WTC11 (cell line): Measurements from ENCODE around the gene ADH5. TPM values are rescaled to one million over a fixed set of nuclear protein-coding genes. Genes with fewer than 3 reads are reported as not detected.

Source experiments
- ATAC-seq: fragments of 200-7000 bp; cut with Tn5 transposase; 2 replicates; pipeline ENCODE4 v1.10.0; 2021; ENCODE audit warnings: mild to moderate bottlenecking, moderate library complexity
- CTCF ChIA-PET: fragments of 300-600 bp; sonication (Branson Sonifier 250); formaldehyde crosslinking; loops from one replicate; lab custom pipeline; 2021; ENCODE audit warnings: antibody characterized with exemption; lab: Charles Lee
- POLR2A ChIA-PET: fragments of 350-600 bp; sonication (Branson Sonifier 250); formaldehyde crosslinking; loops from one replicate; lab custom pipeline; 2021; ENCODE audit warnings: antibody characterized with exemption; lab: Charles Lee
- DNase-seq: peaks from one replicate; pipeline ENCODE4 v3.0.0; 2021; ENCODE audit warnings: low spot score
- H3K27ac Mint-ChIP-seq: 2 replicates; pipeline ENCODE4 v1.8.0; 2021; ENCODE audit warnings: mixed read lengths
- H3K27me3 Mint-ChIP-seq: 2 replicates; pipeline ENCODE4 v1.8.0; 2021; ENCODE audit warnings: low read depth, mild to moderate bottlenecking, moderate library complexity, mixed read lengths
- H3K36me3 Mint-ChIP-seq: 2 replicates; pipeline ENCODE4 v1.8.0; 2021; ENCODE audit warnings: mixed read lengths
- H3K4me1 Mint-ChIP-seq: 2 replicates; pipeline ENCODE4 v1.8.0; 2022; ENCODE audit warnings: mixed read lengths
- H3K4me3 Mint-ChIP-seq: 2 replicates; pipeline ENCODE4 v1.8.0; 2021; ENCODE audit warnings: mild to moderate bottlenecking, moderate library complexity, mixed read lengths
- H3K9me3 Mint-ChIP-seq: 2 replicates; pipeline ENCODE4 v1.8.0; 2021; ENCODE audit warnings: mixed read lengths
- AR ChIP-seq: fragments of 250-450 bp; sonication (Bioruptor Pico); IDR thresholded peaks from 2 replicates; pipeline ENCODE4 v1.9.0; 2021; ENCODE audit warnings: mild to moderate bottlenecking
- E2F1 ChIP-seq: sonication (generic); formaldehyde crosslinking; IDR thresholded peaks from 2 replicates; pipeline ENCODE4 v1.8.0; 2022; ENCODE audit warnings: mild to moderate bottlenecking, missing genetic modification reagents
- IRF2 ChIP-seq: sonication (generic); formaldehyde crosslinking; IDR thresholded peaks from 2 replicates; pipeline ENCODE4 v1.8.0; 2022; ENCODE audit warnings: low read depth, missing genetic modification reagents, borderline replicate concordance
- PRDM15 ChIP-seq: sonication (generic); formaldehyde crosslinking; IDR thresholded peaks from 2 replicates; pipeline ENCODE4 v1.8.0; 2022; ENCODE audit warnings: missing genetic modification reagents
- SMAD3 ChIP-seq: sonication (generic); formaldehyde crosslinking; IDR thresholded peaks from 2 replicates; pipeline ENCODE4 v1.8.0; 2022; ENCODE audit warnings: missing genetic modification reagents, mild to moderate bottlenecking, borderline replicate concordance
- ZNF219 ChIP-seq: sonication (generic); formaldehyde crosslinking; IDR thresholded peaks from 2 replicates; pipeline ENCODE4 v1.8.0; 2023; ENCODE audit warnings: missing genetic modification reagents, mild to moderate bottlenecking, borderline replicate concordance
- ZNF423 ChIP-seq: fragments of 250-450 bp; sonication (Bioruptor Pico); IDR thresholded peaks from 2 replicates; pipeline ENCODE4 v2.1.2; 2022; ENCODE audit warnings: mild to moderate bottlenecking, moderate library complexity
- ZNF512 ChIP-seq: sonication (generic); formaldehyde crosslinking; IDR thresholded peaks from 2 replicates; pipeline ENCODE4 v1.8.1; 2022; ENCODE audit warnings: missing genetic modification reagents, borderline replicate concordance
- ZNF532 ChIP-seq: fragments of 250-450 bp; sonication (Bioruptor Pico); IDR thresholded peaks from 2 replicates; pipeline ENCODE4 v1.9.0; 2021; ENCODE audit warnings: mild to moderate bottlenecking, borderline replicate concordance
- ZSCAN18 ChIP-seq: fragments of 250-450 bp; sonication (Bioruptor Pico); IDR thresholded peaks from 2 replicates; pipeline ENCODE4 v2.1.2; 2022; ENCODE audit warnings: mild to moderate bottlenecking, moderate library complexity
- total RNA-seq: library from RNA; stranded (reverse); gene quantifications from 3 replicates; pipeline ENCODE4 v1.2.3, GENCODE V29; 2021

The ADH5 gene
- total RNA-seq, 1 experiment from 2014 or later, result 244 TPM

- ChIA-PET POLR2A (interaction anchor here (1.1 to 1.5 kb wide), 3 partner anchors 92 to 827 kb away, joined by 6 to 11 read pairs (median 7); partner anchors contain the start of genes EIF4E, METAP1 and RAP1GDS1), CTCF (interaction anchor here (1.0 to 1.3 kb wide), 4 partner anchors 93 to 375 kb away, joined by 3 to 6 read pairs (median 4); partner anchors contain the start of gene METAP1)
- 0 out of 2 replicates have a peak, but pooled peaks cover 2% of the 10 kb centered on the region for H3K9me3 Mint-ChIP-seq
- H3K4me3 Mint-ChIP-seq, result peak overlapping the region; percentile 92
- peaks cover 31% of the 10 kb centered on the region for H3K36me3 Mint-ChIP-seq
- peak overlapping the region; percentile 95 for H3K27ac Mint-ChIP-seq
- ATAC-seq (peak; percentile 18), DNase-seq (peak; percentile 12)
- no peaks in the 10 kb centered on the region for H3K27me3 Mint-ChIP-seq
- H3K4me1 Mint-ChIP-seq, result peaks cover 45% of the 10 kb centered on the region
- TF ChIP-seq PRDM15 (no peak), ZNF532 (no peak), AR (CRISPR knock-in tag) (no peak), IRF2 (no peak), ZNF219 (no peak)
Observed at GRCh38 chr4:99088023-99088449, 552 bp downstream of the ADH5 start.

GRCh38 chr4:99084595-99084994 lies 4.0 kb downstream of the ADH5 start:
- CTCF ChIA-PET, result no interaction called here
- H3K4me1 Mint-ChIP-seq, result peaks cover 18% of the 10 kb centered on the region
- TF ChIP-seq ZNF512 (CRISPR knock-in tag) (no peak), ZNF423 (CRISPR knock-in tag) (no peak), SMAD3 (CRISPR knock-in tag) (no peak), E2F1 (CRISPR knock-in tag) (no peak), ZSCAN18 (CRISPR knock-in tag) (no peak)
- TF ChIP-seq, all 79 proteins: peak for 0
- no peak for ATAC-seq
- Mint-ChIP-seq H3K4me3 (no peak overlapping the region), H3K27ac (no peak overlapping the region), H3K36me3 (peaks cover 62% of the 10 kb centered on the region), H3K27me3 (no peaks in the 10 kb centered on the region), H3K9me3 (no peaks in the 10 kb centered on the region)
- no peak for DNase-seq
- POLR2A ChIA-PET, result interaction anchor here (1.1 to 1.9 kb wide), 2 partner anchors 15 to 29 kb away, joined by 3 to 6 read pairs; no protein-coding TSS in a partner anchor
